Measurements from ENCODE around the gene LCE3E. TPM values are rescaled to one million over a fixed set of nuclear protein-coding genes. Genes with fewer than 3 reads are reported as not detected.

LCE3E gene
- total RNA-seq, 2 experiments from 2014 or later: not detected

DNA sequence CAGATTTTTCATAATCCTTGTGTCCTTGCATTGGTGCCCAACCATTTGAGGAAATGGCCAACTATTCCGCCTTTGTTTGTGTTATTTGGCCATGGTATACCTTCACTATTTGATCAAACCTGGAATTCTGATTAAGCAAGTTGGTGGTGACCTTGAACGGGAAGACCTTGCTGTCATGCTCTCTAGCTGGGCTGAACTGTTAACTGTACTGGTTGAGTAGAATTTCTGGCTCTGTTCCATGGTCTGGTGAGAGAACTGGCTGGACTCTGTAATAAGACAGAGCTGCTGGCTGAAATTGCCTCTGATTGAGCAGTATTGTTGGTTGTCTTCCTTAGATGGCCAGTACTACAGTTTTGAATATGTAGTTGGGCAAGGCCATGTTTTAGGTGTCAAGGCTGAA is 30.4 kb upstream of the LCE3E start:
- H3K9me3 Mint-ChIP-seq: no peaks in the 10 kb centered on the region
- no peak overlapping the region for H3K27ac Mint-ChIP-seq
- Histone ChIP-seq H3K27ac (ENCODE audit: low read depth in 1 of 2, low read length in 2 of 2) (no peak overlapping the region), H3K4me3 (ENCODE audit: low read length) (no peak overlapping the region), H3K9me3 (ENCODE audit: control insufficient read depth in 1 of 2, insufficient read depth in 1 of 2, low read length in 2 of 2) (no peaks in the 10 kb centered on the region), H3K4me1 (ENCODE audit: insufficient read depth, low read length) (no peaks in the 10 kb centered on the region), H3K36me3 (ENCODE audit: insufficient read depth, low read length) (no peaks in the 10 kb centered on the region), H3K27me3 (ENCODE audit: control insufficient read depth in 1 of 2, insufficient read depth in 2 of 2, low read length in 2 of 2) (peaks cover 0 to 7% of the 10 kb centered on the region in 2 experiments)
- no peaks in the 10 kb centered on the region for H3K4me1 Mint-ChIP-seq (ENCODE audit: low read depth)
- intact Hi-C loops (cut with DNase I, micrococcal nuclease): no loop called here
- ATAC-seq (ENCODE audit: poor library complexity) (no peak), DNase-seq (no peak)
- H3K4me3 Mint-ChIP-seq: no peak overlapping the region
- POLR2A ChIA-PET: no interaction called here
- H3K36me3 Mint-ChIP-seq (ENCODE audit: low read depth): no peaks in the 10 kb centered on the region
- H3K27me3 Mint-ChIP-seq: no peaks in the 10 kb centered on the region
- CTCF ChIA-PET: no interaction called here
- TF ChIP-seq, protein P1, sequence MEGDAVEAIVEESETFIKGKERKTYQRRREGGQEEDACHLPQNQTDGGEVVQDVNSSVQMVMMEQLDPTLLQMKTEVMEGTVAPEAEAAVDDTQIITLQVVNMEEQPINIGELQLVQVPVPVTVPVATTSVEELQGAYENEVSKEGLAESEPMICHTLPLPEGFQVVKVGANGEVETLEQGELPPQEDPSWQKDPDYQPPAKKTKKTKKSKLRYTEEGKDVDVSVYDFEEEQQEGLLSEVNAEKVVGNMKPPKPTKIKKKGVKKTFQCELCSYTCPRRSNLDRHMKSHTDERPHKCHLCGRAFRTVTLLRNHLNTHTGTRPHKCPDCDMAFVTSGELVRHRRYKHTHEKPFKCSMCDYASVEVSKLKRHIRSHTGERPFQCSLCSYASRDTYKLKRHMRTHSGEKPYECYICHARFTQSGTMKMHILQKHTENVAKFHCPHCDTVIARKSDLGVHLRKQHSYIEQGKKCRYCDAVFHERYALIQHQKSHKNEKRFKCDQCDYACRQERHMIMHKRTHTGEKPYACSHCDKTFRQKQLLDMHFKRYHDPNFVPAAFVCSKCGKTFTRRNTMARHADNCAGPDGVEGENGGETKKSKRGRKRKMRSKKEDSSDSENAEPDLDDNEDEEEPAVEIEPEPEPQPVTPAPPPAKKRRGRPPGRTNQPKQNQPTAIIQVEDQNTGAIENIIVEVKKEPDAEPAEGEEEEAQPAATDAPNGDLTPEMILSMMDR (IDR thresholded peaks at IDR 0.05): no peak

DNA sequence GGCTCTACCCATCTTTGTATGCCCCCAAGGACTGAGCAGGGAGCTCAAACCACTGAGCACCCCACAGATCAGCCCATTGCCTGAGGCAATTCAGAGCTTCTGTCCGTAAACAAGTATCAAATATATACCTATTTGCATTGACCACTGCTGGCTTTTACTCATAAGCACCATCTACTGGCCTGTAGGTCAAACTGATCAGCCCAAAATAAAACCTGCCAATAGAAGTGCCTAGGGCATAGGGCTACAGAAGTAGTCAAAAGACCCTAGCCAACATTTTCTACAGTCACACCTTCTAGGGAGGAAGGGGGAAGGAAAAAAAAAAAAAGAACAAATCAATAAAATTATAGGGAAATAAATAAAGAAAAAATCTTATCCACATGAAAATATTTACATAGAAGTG is 19.0 kb upstream of the LCE3E start:
- Mint-ChIP-seq H3K9me3 (no peaks in the 10 kb centered on the region), H3K36me3 (ENCODE audit: low read depth) (no peaks in the 10 kb centered on the region), H3K27ac (no peak overlapping the region), H3K4me1 (ENCODE audit: low read depth) (no peaks in the 10 kb centered on the region), H3K27me3 (peaks cover 6% of the 10 kb centered on the region), H3K4me3 (no peak overlapping the region)
- Histone ChIP-seq H3K4me3 (ENCODE audit: low read length) (no peak overlapping the region), H3K27me3 (ENCODE audit: control insufficient read depth in 1 of 2, insufficient read depth in 2 of 2, low read length in 2 of 2) (peaks cover 0 to 2% of the 10 kb centered on the region in 2 experiments), H3K36me3 (ENCODE audit: insufficient read depth, low read length) (no peaks in the 10 kb centered on the region), H3K4me1 (ENCODE audit: insufficient read depth, low read length) (no peaks in the 10 kb centered on the region), H3K9me3 (ENCODE audit: control insufficient read depth in 1 of 2, insufficient read depth in 1 of 2, low read length in 2 of 2) (no peaks in the 10 kb centered on the region), H3K27ac (ENCODE audit: low read depth in 1 of 2, low read length in 2 of 2) (no peak overlapping the region)
- ATAC-seq (ENCODE audit: poor library complexity) (no peak), DNase-seq (no peak)
- TF ChIP-seq, protein P1 (IDR thresholded peaks at IDR 0.05): no peak
- ChIA-PET POLR2A (no interaction called here), CTCF (no interaction called here)
- intact Hi-C loops (cut with DNase I, micrococcal nuclease): no loop called here

DNA sequence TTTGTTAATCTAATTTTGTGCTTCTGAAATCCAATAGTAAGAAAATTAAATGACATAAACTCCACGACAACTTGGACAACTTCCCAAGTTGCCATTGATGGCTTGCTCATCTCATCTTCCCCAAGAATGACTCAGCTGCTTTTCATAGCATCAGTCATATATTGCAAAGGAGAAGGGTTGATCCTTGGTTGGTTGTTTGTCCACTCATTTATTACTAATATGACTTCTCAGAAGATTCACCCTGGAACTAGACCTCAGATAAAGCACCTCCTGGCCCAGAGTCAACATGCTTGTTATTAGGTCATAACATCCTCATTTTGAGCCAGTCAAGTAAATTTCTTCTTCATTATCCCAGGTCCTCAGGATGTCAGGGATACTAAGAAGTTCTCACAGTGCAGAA is 16.1 kb upstream of the LCE3E start:
- no peaks in the 10 kb centered on the region for H3K36me3 Mint-ChIP-seq (ENCODE audit: low read depth)
- no peak for ATAC-seq (ENCODE audit: poor library complexity)
- peaks cover 28% of the 10 kb centered on the region for H3K27me3 Mint-ChIP-seq
- ChIA-PET CTCF (no interaction called here), POLR2A (no interaction called here)
- Histone ChIP-seq H3K27ac (ENCODE audit: low read depth in 1 of 2, low read length in 2 of 2) (no peak overlapping the region), H3K36me3 (ENCODE audit: insufficient read depth, low read length) (no peaks in the 10 kb centered on the region), H3K4me3 (ENCODE audit: low read length) (no peak overlapping the region), H3K27me3 (ENCODE audit: control insufficient read depth in 1 of 2, insufficient read depth in 2 of 2, low read length in 2 of 2) (peaks cover 0 to 2% of the 10 kb centered on the region in 2 experiments), H3K9me3 (ENCODE audit: control insufficient read depth in 1 of 2, insufficient read depth in 1 of 2, low read length in 2 of 2) (peaks cover 0 to 4% of the 10 kb centered on the region in 2 experiments), H3K4me1 (ENCODE audit: insufficient read depth, low read length) (no peaks in the 10 kb centered on the region)
- H3K4me1 Mint-ChIP-seq (ENCODE audit: low read depth): no peaks in the 10 kb centered on the region
- DNase-seq: no peak
- no peaks in the 10 kb centered on the region for H3K9me3 Mint-ChIP-seq
- intact Hi-C loops (cut with DNase I, micrococcal nuclease): no loop called here
- H3K4me3 Mint-ChIP-seq: no peak overlapping the region
- no peak overlapping the region for H3K27ac Mint-ChIP-seq
- TF ChIP-seq, protein P1 (IDR thresholded peaks at IDR 0.05): no peak
